Cardiac fibroblast (primary cell): ENCODE data around the gene IRGC.

Experiments
- DNase-seq, 2 donors: peaks; one replicate each; pipeline versions ENCODE4 v3.0.0 to v3.0.0-alpha.2; 2010; ENCODE audit warnings: low read depth in 2 of 2
- H3K4me3 ChIP-seq, 2 donors: replicated peaks in 1 of 2; 1 replicate in 1 of 2; 2 replicates in 1 of 2; pipeline ENCODE4 v1.5.1; 2011; ENCODE audit warnings: low read depth in 2 of 2, low read length in 2 of 2, mild to moderate bottlenecking in 2 of 2, moderate library complexity in 1 of 2
- CTCF ChIP-seq: IDR thresholded peaks from one replicate; pipeline ENCODE4 v1.5.1; 2011; ENCODE audit warnings: low read depth, mild to moderate bottlenecking, low read length, inconsistent platforms

The IRGC gene

GRCh38 chr19:43691755-43692154 is 24.1 kb upstream of the IRGC start:
- no peak overlapping the region for H3K4me3 ChIP-seq
- no peak for TF ChIP-seq CTCF
- no peak for DNase-seq

GRCh38 chr19:43692385-43692784 is 23.5 kb upstream of the IRGC start:
- no peak for DNase-seq
- no peak overlapping the region for H3K4me3 ChIP-seq
- TF ChIP-seq CTCF: no peak

GRCh38 chr19:43692877-43693276 is 23.0 kb upstream of the IRGC start:
- no peak for TF ChIP-seq CTCF
- H3K4me3 ChIP-seq: no peak overlapping the region
- no peak for DNase-seq

GRCh38 chr19:43694553-43694952 is 21.3 kb upstream of the IRGC start:
- TF ChIP-seq CTCF: no peak
- no peak overlapping the region for H3K4me3 ChIP-seq

GRCh38 chr19:43695985-43696704 is 19.7 kb upstream of the IRGC start:
- H3K4me3 ChIP-seq: no peak overlapping the region
- TF ChIP-seq CTCF: no peak
- DNase-seq: no peak

More at GRCh38 chr19:43694553-43694952, 21.3 kb upstream of the IRGC start:
- no peak for DNase-seq

- no peak overlapping the region for H3K4me3 ChIP-seq
- DNase-seq: no peak
- no peak for TF ChIP-seq CTCF
Measured at GRCh38 chr19:43697295-43697694, 18.6 kb upstream of the IRGC start.
